Measurements from ENCODE around the gene KCTD6.

The KCTD6 gene

GRCh38 chr3:58480309-58480708 is 11.6 kb upstream of the KCTD6 start:
- DNase-seq = no peak
- H3K27ac ChIP-seq = no peak overlapping the region
- no peaks in the 10 kb centered on the region for H3K36me3 ChIP-seq
- no peaks in the 10 kb centered on the region for H3K27me3 ChIP-seq (ENCODE audit: insufficient read depth, low read depth, severe bottlenecking)
- no peak for TF ChIP-seq CTCF (IDR thresholded peaks at IDR 0.05; ENCODE audit: low read depth, low read length)
- no peak overlapping the region for H3K4me3 ChIP-seq (ENCODE audit: low read depth, low read length)
- H3K9me3 ChIP-seq (ENCODE audit: severe bottlenecking) = peaks cover 5% of the 10 kb centered on the region

- no peaks in the 10 kb centered on the region for H3K27me3 ChIP-seq (ENCODE audit: insufficient read depth, low read depth, severe bottlenecking)
- no peaks in the 10 kb centered on the region for H3K36me3 ChIP-seq
- H3K9me3 ChIP-seq (ENCODE audit: severe bottlenecking) = peaks cover 5% of the 10 kb centered on the region
- H3K27ac ChIP-seq = no peak overlapping the region
- no peak overlapping the region for H3K4me3 ChIP-seq (ENCODE audit: low read depth, low read length)
- DNase-seq = no peak
- TF ChIP-seq CTCF (IDR thresholded peaks at IDR 0.05; ENCODE audit: low read depth, low read length) = no peak
Observed at GRCh38 chr3:58482917-58483636, 8.8 kb upstream of the KCTD6 start.

- Histone ChIP-seq H3K27ac (no peak overlapping the region), H3K27me3 (ENCODE audit: insufficient read depth, low read depth, severe bottlenecking) (no peaks in the 10 kb centered on the region), H3K9me3 (ENCODE audit: severe bottlenecking) (peaks cover 5% of the 10 kb centered on the region), H3K36me3 (no peaks in the 10 kb centered on the region), H3K4me3 (ENCODE audit: low read depth, low read length) (no peak overlapping the region)
- no peak for TF ChIP-seq CTCF (IDR thresholded peaks at IDR 0.05; ENCODE audit: low read depth, low read length)
- no peak for DNase-seq
Observed at GRCh38 chr3:58484045-58484721, 7.7 kb upstream of the KCTD6 start.

- Histone ChIP-seq H3K27ac (no peak overlapping the region), H3K4me3 (ENCODE audit: low read depth, low read length) (no peak overlapping the region), H3K27me3 (ENCODE audit: insufficient read depth, low read depth, severe bottlenecking) (no peaks in the 10 kb centered on the region), H3K9me3 (ENCODE audit: severe bottlenecking) (peaks cover 5% of the 10 kb centered on the region), H3K36me3 (no peaks in the 10 kb centered on the region)
- TF ChIP-seq CTCF (IDR thresholded peaks at IDR 0.05; ENCODE audit: low read depth, low read length) = no peak
- DNase-seq = no peak
Observed at GRCh38 chr3:58484722-58485069, 7.2 kb upstream of the KCTD6 start.

GRCh38 chr3:58485801-58486435 is 6.0 kb upstream of the KCTD6 start:
- H3K27me3 ChIP-seq (ENCODE audit: insufficient read depth, low read depth, severe bottlenecking) = no peaks in the 10 kb centered on the region
- no peaks in the 10 kb centered on the region for H3K36me3 ChIP-seq
- H3K4me3 ChIP-seq (ENCODE audit: low read depth, low read length) = no peak overlapping the region
- H3K9me3 ChIP-seq (ENCODE audit: severe bottlenecking) = no peaks in the 10 kb centered on the region
- no peak for TF ChIP-seq CTCF (IDR thresholded peaks at IDR 0.05; ENCODE audit: low read depth, low read length)
- no peak overlapping the region for H3K27ac ChIP-seq
- no peak for DNase-seq
